HepG2 (cell line): Measurements from ENCODE around the gene ANAPC2. TPM values are rescaled to one million over a fixed set of nuclear protein-coding genes. Genes with fewer than 3 reads are reported as not detected.
A peak's percentile ranks its signal among the peaks of the same experiment; 100 is the strongest.

Experiments
- BRD4 ChIP-seq: sonication (generic); formaldehyde crosslinking; IDR thresholded peaks from 2 replicates; pipeline ENCODE4 v1.4.0; 2020; ENCODE audit warnings: missing genetic modification reagents
- CHCHD3 ChIP-seq: sonication (generic); formaldehyde crosslinking; IDR thresholded peaks from 2 replicates; pipeline ENCODE4 v1.8.0; 2022; ENCODE audit warnings: mild to moderate bottlenecking, missing genetic modification reagents, moderate library complexity
- DR1 ChIP-seq: sonication (generic); formaldehyde crosslinking; IDR thresholded peaks from 2 replicates; pipeline ENCODE4 v1.8.0; 2021; ENCODE audit warnings: mild to moderate bottlenecking, missing genetic modification reagents, inconsistent platforms
- ERF ChIP-seq: IDR thresholded peaks from 2 replicates; pipeline ENCODE4 v1.6.1; 2018; ENCODE audit warnings: missing biosample characterization, missing genetic modification reagents
- HMG20B ChIP-seq: conservative IDR thresholded peaks from 2 replicates; pipeline ENCODE4 v1.6.1; 2016; ENCODE audit warnings: missing genetic modification reagents, missing compliant biosample characterization
- MED13 ChIP-seq: sonication (generic); formaldehyde crosslinking; IDR thresholded peaks from 2 replicates; pipeline ENCODE4 v1.5.0; 2020; ENCODE audit warnings: missing genetic modification reagents
- PBX2 ChIP-seq: IDR thresholded peaks from 2 replicates; pipeline ENCODE4 v1.6.1; 2016; ENCODE audit warnings: control low read depth
- PLRG1 ChIP-seq: fragments of 450-650 bp; conservative IDR thresholded peaks from 2 replicates; pipeline ENCODE4 v1.6.1; 2016
- TARDBP ChIP-seq: sonication (generic); formaldehyde crosslinking; IDR thresholded peaks from 2 replicates; pipeline ENCODE4 v1.8.0; 2022; ENCODE audit warnings: mild to moderate bottlenecking, missing genetic modification reagents
- TEF ChIP-seq: sonication (generic); formaldehyde crosslinking; IDR thresholded peaks from 2 replicates; pipeline ENCODE4 v1.5.0; 2020; ENCODE audit warnings: missing genetic modification reagents
- TP53 ChIP-seq: sonication (generic); formaldehyde crosslinking; conservative IDR thresholded peaks from 2 replicates; pipeline ENCODE4 v1.4.0; 2020; ENCODE audit warnings: missing genetic modification reagents
- ZNF121 ChIP-seq: sonication (generic); formaldehyde crosslinking; IDR thresholded peaks from 2 replicates; pipeline ENCODE4 v1.5.0; 2020; ENCODE audit warnings: mild to moderate bottlenecking, missing genetic modification reagents
- ZNF160 ChIP-seq: sonication (generic); formaldehyde crosslinking; IDR thresholded peaks from 2 replicates; pipeline ENCODE4 v1.8.0; 2022; ENCODE audit warnings: mild to moderate bottlenecking, inconsistent platforms, missing genetic modification reagents
- ZNF329 ChIP-seq: sonication (generic); formaldehyde crosslinking; IDR thresholded peaks from 2 replicates; pipeline ENCODE4 v1.9.0; 2021; ENCODE audit warnings: low read depth, mild to moderate bottlenecking, missing genetic modification reagents
- ZNF737 ChIP-seq: sonication (generic); formaldehyde crosslinking; IDR thresholded peaks from 2 replicates; pipeline ENCODE4 v1.5.0; 2020; ENCODE audit warnings: missing genetic modification reagents, mild to moderate bottlenecking, borderline replicate concordance
- ZNF773 ChIP-seq: sonication (generic); formaldehyde crosslinking; IDR thresholded peaks from 2 replicates; pipeline ENCODE4 v1.4.0; 2020; ENCODE audit warnings: missing genetic modification reagents, borderline replicate concordance
- ZNF777 ChIP-seq: sonication (generic); formaldehyde crosslinking; IDR thresholded peaks from 2 replicates; pipeline ENCODE4 v1.4.0; 2020; ENCODE audit warnings: missing genetic modification reagents
- ZSCAN12 ChIP-seq: sonication (generic); formaldehyde crosslinking; IDR thresholded peaks from 2 replicates; pipeline ENCODE4 v1.9.0; 2021; ENCODE audit warnings: mild to moderate bottlenecking, missing genetic modification reagents
- ZUFSP ChIP-seq: sonication (generic); formaldehyde crosslinking; IDR thresholded peaks from 2 replicates; pipeline ENCODE4 v1.9.0; 2021; ENCODE audit warnings: missing genetic modification reagents, mild to moderate bottlenecking, borderline replicate concordance
- polyA plus RNA-seq, 8 experiments: library from polyadenylated mRNA; depleted of rRNA in 3 of 8; stranded (reverse) in 7 of 8; unstranded in 1 of 8; fragments of >200 nt; fragmentation: Illumina TruSeq in 4 of 8; extraction: Trizol in 4 of 8; gene quantifications; 2 replicates each; pipeline versions ENCODE4 v1.2.1 to v1.2.3, GENCODE V29; 2011 to 2016; ENCODE audit warnings: low read depth in 4 of 8, missing spikeins in 1 of 8, mixed read lengths in 1 of 8; ENCODE audit not compliant: insufficient read depth in 1 of 8
- total RNA-seq, 5 experiments: library from RNA; depleted of rRNA; stranded (reverse); fragments of >200 nt; fragmentation: Illumina TruSeq; extraction: Trizol; gene quantifications; 2 replicates each; pipeline ENCODE4 v1.2.3, GENCODE V29; 2016; ENCODE audit warnings: low read depth in 1 of 5
- TF ChIP-seq, protein P1 (sequence below): sonication (generic); formaldehyde crosslinking; IDR thresholded peaks from 2 replicates; pipeline ENCODE4 v1.9.0; 2021; ENCODE audit warnings: missing genetic modification reagents, borderline replicate concordance

Gene ANAPC2
- total and polyA plus RNA-seq, 2 of the 13 experiments (the other 11 are each of a cell fraction or from before 2014, with no cell fraction given): 12.3 to 15.4 TPM

GRCh38 chr9:137138722-137139467 is 49.5 kb downstream of the ANAPC2 start, which contains the start of gene GRIN1 (continued):
- TF ChIP-seq, protein P1, sequence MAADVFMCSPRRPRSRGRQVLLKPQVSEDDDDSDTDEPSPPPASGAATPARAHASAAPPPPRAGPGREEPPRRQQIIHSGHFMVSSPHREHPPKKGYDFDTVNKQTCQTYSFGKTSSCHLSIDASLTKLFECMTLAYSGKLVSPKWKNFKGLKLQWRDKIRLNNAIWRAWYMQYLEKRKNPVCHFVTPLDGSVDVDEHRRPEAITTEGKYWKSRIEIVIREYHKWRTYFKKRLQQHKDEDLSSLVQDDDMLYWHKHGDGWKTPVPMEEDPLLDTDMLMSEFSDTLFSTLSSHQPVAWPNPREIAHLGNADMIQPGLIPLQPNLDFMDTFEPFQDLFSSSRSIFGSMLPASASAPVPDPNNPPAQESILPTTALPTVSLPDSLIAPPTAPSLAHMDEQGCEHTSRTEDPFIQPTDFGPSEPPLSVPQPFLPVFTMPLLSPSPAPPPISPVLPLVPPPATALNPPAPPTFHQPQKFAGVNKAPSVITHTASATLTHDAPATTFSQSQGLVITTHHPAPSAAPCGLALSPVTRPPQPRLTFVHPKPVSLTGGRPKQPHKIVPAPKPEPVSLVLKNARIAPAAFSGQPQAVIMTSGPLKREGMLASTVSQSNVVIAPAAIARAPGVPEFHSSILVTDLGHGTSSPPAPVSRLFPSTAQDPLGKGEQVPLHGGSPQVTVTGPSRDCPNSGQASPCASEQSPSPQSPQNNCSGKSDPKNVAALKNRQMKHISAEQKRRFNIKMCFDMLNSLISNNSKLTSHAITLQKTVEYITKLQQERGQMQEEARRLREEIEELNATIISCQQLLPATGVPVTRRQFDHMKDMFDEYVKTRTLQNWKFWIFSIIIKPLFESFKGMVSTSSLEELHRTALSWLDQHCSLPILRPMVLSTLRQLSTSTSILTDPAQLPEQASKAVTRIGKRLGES: peak; percentile 26; the same call in 1 of the 2 replicates
- peak; percentile 53; the same call in 1 of the 2 replicates for TF ChIP-seq ZNF329 (CRISPR knock-in tag)
- peak; percentile 90; the same call in 1 of the 2 replicates for TF ChIP-seq ZNF773 (CRISPR knock-in tag)
- TF ChIP-seq ZNF737 (CRISPR knock-in tag): no peak
- no peak for TF ChIP-seq TP53 (CRISPR knock-in tag)
- TF ChIP-seq CHCHD3: 0 out of 2 replicates have a peak, but pooled peaks have one; percentile 65
- peak; percentile 66; the same call in 1 of the 2 replicates for TF ChIP-seq ERF (CRISPR knock-in tag)
- TF ChIP-seq MED13: 0 out of 2 replicates have a peak, but pooled peaks have one; percentile 54
- no peak for TF ChIP-seq DR1 (CRISPR knock-in tag)
- TF ChIP-seq BRD4 (CRISPR knock-in tag): no peak
- TF ChIP-seq PBX2 (CRISPR knock-in tag): no peak
- TF ChIP-seq ZNF121: no peak
- TF ChIP-seq HMG20B (CRISPR knock-in tag): no peak
- no peak for TF ChIP-seq TARDBP (CRISPR knock-in tag)
- TF ChIP-seq PLRG1: no peak
- TF ChIP-seq TEF: 0 out of 2 replicates have a peak, but pooled peaks have one; percentile 23
- TF ChIP-seq ZNF777 (CRISPR knock-in tag): 0 out of 2 replicates have a peak, but pooled peaks have one; percentile 38
- TF ChIP-seq ZNF160: peak; percentile 67; the same call in 1 of the 2 replicates
- peak; percentile 74; the same call in 1 of the 2 replicates for TF ChIP-seq ZSCAN12 (CRISPR knock-in tag)
- TF ChIP-seq ZUFSP (CRISPR knock-in tag): no peak
